MCF 10A (cell line): Measurements from ENCODE around the gene RBMY1D. TPM values are rescaled to one million over a fixed set of nuclear protein-coding genes. Genes with fewer than 3 reads are reported as not detected.

Experiments
- BruUV-seq: library from RNA; stranded (reverse); fragments of 400-500 nt; replicated peaks from 2 replicates; lab custom pipeline; 2021; lab: Mats Ljungman, UMichigan
- CTCF ChIA-PET: fragments of 300-600 bp; sonication (Branson Sonifier 250); formaldehyde crosslinking; extraction: SDS; loops from one replicate; lab custom pipeline; 2021; ENCODE audit warnings: antibody characterized with exemption, inconsistent platforms; lab: Yijun Ruan, JAX
- POLR2A ChIA-PET: fragments of 300-600, 350-650 bp; sonication (Branson Sonifier 250); formaldehyde crosslinking; extraction: SDS; loops from one replicate; lab custom pipeline; 2020; ENCODE audit warnings: antibody characterized with exemption, inconsistent platforms; lab: Yijun Ruan, JAX
- DNase-seq: peaks from one replicate; pipeline ENCODE4 v3.0.0-alpha.2; 2018; ENCODE audit not compliant: unreplicated experiment
- H3K27ac Mint-ChIP-seq: one replicate; pipeline ENCODE4 v1.8.0; 2022; ENCODE audit warnings: mild to moderate bottlenecking, low read depth, mixed read lengths; ENCODE audit not compliant: unreplicated experiment
- H3K27me3 Mint-ChIP-seq: one replicate; pipeline ENCODE4 v1.8.0; 2022; ENCODE audit warnings: mixed read lengths; ENCODE audit not compliant: insufficient read depth, unreplicated experiment
- H3K36me3 Mint-ChIP-seq: one replicate; pipeline ENCODE4 v1.8.0; 2022; ENCODE audit warnings: mild to moderate bottlenecking, moderate library complexity, mixed read lengths; ENCODE audit not compliant: insufficient read depth, unreplicated experiment
- H3K4me1 Mint-ChIP-seq: one replicate; pipeline ENCODE4 v1.8.0; 2022; ENCODE audit warnings: mixed read lengths; ENCODE audit not compliant: insufficient read depth, unreplicated experiment
- H3K4me3 Mint-ChIP-seq: one replicate; pipeline ENCODE4 v1.8.0; 2022; ENCODE audit warnings: mild to moderate bottlenecking, moderate library complexity, mixed read lengths; ENCODE audit not compliant: unreplicated experiment
- H3K9me3 Mint-ChIP-seq: one replicate; pipeline ENCODE4 v1.8.0; 2022; ENCODE audit warnings: mixed read lengths; ENCODE audit not compliant: unreplicated experiment
- intact Hi-C: fragments of 100-400 bp; cut with micrococcal nuclease; formaldehyde crosslinking; loops from 2 replicates; pipeline ENCODE4 v1.14.1; 2022
- total RNA-seq: library from RNA; stranded (reverse); gene quantifications from 2 replicates; pipeline ENCODE4 v1.2.3, GENCODE V29; 2022
- TF ChIP-seq, protein P1 (sequence below): fragments of 200-600 bp; IDR thresholded peaks from one replicate; pipeline ENCODE4 v1.8.0; 2022; ENCODE audit warnings: antibody characterized with exemption, mild to moderate bottlenecking; ENCODE audit not compliant: unreplicated experiment

RBMY1D gene
- total RNA-seq, 1 experiment from 2014 or later: not detected

DNA sequence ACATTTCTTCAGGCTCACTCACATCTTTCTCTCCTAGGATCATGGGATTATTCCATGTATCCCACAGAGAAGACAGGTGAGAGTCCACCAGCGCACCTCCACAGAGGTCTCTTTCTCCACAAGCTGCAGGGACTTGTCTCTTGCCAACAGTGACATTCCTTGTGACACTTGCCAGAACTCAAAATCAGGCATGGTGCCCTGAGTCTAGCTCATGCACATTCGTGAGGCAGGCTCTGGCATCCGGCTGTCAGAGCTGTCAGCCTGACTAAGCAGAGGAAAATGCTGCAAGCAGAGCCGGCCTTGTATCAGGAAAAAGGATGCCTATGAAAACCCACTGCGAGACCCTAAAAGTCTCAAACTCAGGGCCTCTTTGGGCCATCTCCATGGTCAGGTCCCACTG is 54.8 kb downstream of the RBMY1D start:
- TF ChIP-seq, protein P1, sequence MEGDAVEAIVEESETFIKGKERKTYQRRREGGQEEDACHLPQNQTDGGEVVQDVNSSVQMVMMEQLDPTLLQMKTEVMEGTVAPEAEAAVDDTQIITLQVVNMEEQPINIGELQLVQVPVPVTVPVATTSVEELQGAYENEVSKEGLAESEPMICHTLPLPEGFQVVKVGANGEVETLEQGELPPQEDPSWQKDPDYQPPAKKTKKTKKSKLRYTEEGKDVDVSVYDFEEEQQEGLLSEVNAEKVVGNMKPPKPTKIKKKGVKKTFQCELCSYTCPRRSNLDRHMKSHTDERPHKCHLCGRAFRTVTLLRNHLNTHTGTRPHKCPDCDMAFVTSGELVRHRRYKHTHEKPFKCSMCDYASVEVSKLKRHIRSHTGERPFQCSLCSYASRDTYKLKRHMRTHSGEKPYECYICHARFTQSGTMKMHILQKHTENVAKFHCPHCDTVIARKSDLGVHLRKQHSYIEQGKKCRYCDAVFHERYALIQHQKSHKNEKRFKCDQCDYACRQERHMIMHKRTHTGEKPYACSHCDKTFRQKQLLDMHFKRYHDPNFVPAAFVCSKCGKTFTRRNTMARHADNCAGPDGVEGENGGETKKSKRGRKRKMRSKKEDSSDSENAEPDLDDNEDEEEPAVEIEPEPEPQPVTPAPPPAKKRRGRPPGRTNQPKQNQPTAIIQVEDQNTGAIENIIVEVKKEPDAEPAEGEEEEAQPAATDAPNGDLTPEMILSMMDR: no peak
- intact Hi-C loops: no loop called here
- Mint-ChIP-seq H3K27me3 (no peaks in the 10 kb centered on the region), H3K9me3 (no peaks in the 10 kb centered on the region), H3K27ac (no peak overlapping the region), H3K4me3 (no peak overlapping the region), H3K36me3 (no peaks in the 10 kb centered on the region), H3K4me1 (no peaks in the 10 kb centered on the region)
- CTCF ChIA-PET: no interaction called here
- no TSS peak for BruUV-seq
- POLR2A ChIA-PET: no interaction called here
- DNase-seq: no peak

GRCh38 chrY:21836343-21836742 is 58.0 kb downstream of the RBMY1D start:
- intact Hi-C loops: no loop called here
- Mint-ChIP-seq H3K9me3 (no peaks in the 10 kb centered on the region), H3K27ac (no peak overlapping the region), H3K4me1 (no peaks in the 10 kb centered on the region), H3K4me3 (no peak overlapping the region), H3K27me3 (no peaks in the 10 kb centered on the region), H3K36me3 (no peaks in the 10 kb centered on the region)
- TF ChIP-seq, protein P1: no peak
- no TSS peak for BruUV-seq
- POLR2A ChIA-PET: no interaction called here
- no peak for DNase-seq
- CTCF ChIA-PET: no interaction called here

DNA sequence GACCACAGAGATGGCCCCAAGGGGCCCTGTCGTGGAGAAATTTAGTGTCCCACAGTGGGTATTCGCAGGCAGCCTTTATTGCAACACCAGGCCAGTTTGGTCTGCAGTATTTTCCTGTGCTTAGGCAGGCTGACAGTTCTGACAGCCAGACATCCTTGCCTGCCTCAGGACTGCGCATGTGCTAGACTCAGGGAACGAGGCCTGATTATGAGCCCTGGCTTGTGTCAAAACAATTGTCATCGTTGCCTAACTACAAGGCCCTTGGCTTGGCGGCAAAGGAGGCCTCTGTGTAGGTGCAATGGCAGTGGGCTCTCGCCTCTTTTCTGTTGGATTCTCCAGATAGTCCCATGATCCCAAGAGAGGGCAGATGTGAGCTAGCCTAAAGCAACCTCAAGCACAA is 59.3 kb downstream of the RBMY1D start:
- CTCF ChIA-PET: no interaction called here
- POLR2A ChIA-PET: no interaction called here
- Mint-ChIP-seq H3K9me3 (no peaks in the 10 kb centered on the region), H3K27me3 (no peaks in the 10 kb centered on the region), H3K27ac (no peak overlapping the region), H3K36me3 (no peaks in the 10 kb centered on the region), H3K4me1 (no peaks in the 10 kb centered on the region), H3K4me3 (no peak overlapping the region)
- TF ChIP-seq, protein P1: no peak
- DNase-seq: no peak
- intact Hi-C loops: no loop called here
- BruUV-seq: no TSS peak

Other genes starting within 250 kb of the RBMY1D start
- gene RBMY1E, start 23.5 kb upstream of the RBMY1D start, total RNA-seq: not detected in 2 replicates